Ishikawa (cell line): ENCODE data around the gene FBP1.

ENCODE experiments used
- CEBPB ChIP-seq: IDR thresholded peaks from 2 replicates; pipeline ENCODE4 v1.6.1; 2012
- CREB1 ChIP-seq: IDR thresholded peaks from 2 replicates; pipeline ENCODE4 v1.6.1; 2012; ENCODE audit warnings: low read depth
- EGR1 ChIP-seq: IDR thresholded peaks from 2 replicates; pipeline ENCODE4 v1.6.1; 2012
- EP300 ChIP-seq: IDR thresholded peaks from 2 replicates; pipeline ENCODE4 v1.6.1; 2012; ENCODE audit warnings: borderline replicate concordance
- FOXM1 ChIP-seq: IDR thresholded peaks from 2 replicates; pipeline ENCODE4 v1.6.1; 2012; ENCODE audit warnings: low read depth, borderline replicate concordance
- MAX ChIP-seq: IDR thresholded peaks from 2 replicates; pipeline ENCODE4 v1.6.1; 2012
- NFIC ChIP-seq: IDR thresholded peaks from 2 replicates; pipeline ENCODE4 v1.6.1; 2012
- RAD21 ChIP-seq: IDR thresholded peaks from 2 replicates; pipeline ENCODE4 v1.6.1; 2012; ENCODE audit warnings: low read depth
- REST ChIP-seq: IDR thresholded peaks from 2 replicates; pipeline ENCODE4 v1.6.1; 2012; ENCODE audit warnings: low read depth, mild to moderate bottlenecking
- TAF1 ChIP-seq: IDR thresholded peaks from 2 replicates; pipeline ENCODE4 v1.6.1; 2012; ENCODE audit warnings: low read depth, mild to moderate bottlenecking
- TCF12 ChIP-seq: IDR thresholded peaks from 2 replicates; pipeline ENCODE4 v1.6.1; 2012; ENCODE audit warnings: low read depth
- TEAD4 ChIP-seq: IDR thresholded peaks from 2 replicates; pipeline ENCODE4 v1.6.1; 2012
- YY1 ChIP-seq: IDR thresholded peaks from 2 replicates; pipeline ENCODE4 v1.6.1; 2012; ENCODE audit warnings: low read depth
- ZBTB7A ChIP-seq: IDR thresholded peaks from 2 replicates; pipeline ENCODE4 v1.6.1; 2012; ENCODE audit warnings: low read depth
- TF ChIP-seq, protein P1 (sequence below): IDR thresholded peaks from 2 replicates; pipeline ENCODE4 v1.6.1; 2012

The FBP1 gene

GRCh38 chr9:94663640-94664039, 24.3 kb upstream of the FBP1 start:
- TF ChIP-seq RAD21 (no peak), NFIC (no peak), EP300 (no peak), MAX (no peak), REST (no peak), CREB1 (no peak), TEAD4 (no peak), ZBTB7A (no peak), CEBPB (no peak), EGR1 (no peak), TCF12 (no peak), YY1 (no peak), TAF1 (no peak)
- TF ChIP-seq, protein P1, sequence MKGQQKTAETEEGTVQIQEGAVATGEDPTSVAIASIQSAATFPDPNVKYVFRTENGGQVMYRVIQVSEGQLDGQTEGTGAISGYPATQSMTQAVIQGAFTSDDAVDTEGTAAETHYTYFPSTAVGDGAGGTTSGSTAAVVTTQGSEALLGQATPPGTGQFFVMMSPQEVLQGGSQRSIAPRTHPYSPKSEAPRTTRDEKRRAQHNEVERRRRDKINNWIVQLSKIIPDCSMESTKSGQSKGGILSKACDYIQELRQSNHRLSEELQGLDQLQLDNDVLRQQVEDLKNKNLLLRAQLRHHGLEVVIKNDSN: no peak

DNA sequence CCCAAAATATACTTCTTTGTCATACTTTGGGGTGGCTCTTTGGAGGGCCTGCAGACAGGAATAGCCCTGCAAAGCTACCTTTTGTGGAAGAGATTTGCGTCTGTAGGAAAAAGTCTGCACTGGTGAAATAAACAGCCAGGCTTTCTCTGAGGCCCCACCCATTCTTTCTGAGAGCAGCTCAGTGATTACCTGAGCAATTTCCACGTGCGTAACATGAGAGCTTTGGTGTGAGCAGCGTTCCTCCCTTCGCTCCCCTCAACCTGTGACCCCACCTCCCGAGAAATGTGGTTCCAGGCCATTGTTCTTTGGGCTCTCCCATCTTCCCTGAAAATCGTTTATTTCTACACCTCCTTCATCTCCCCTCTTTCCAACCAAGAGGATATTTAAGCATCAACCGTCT, 23.8 kb upstream of the FBP1 start:
- TF ChIP-seq TCF12: no peak
- 0 out of 2 replicates have a peak, but pooled peaks have one; percentile 20 for TF ChIP-seq MAX

- no peak for TF ChIP-seq CEBPB
- no peak for TF ChIP-seq MAX
- no peak for TF ChIP-seq TEAD4
- TF ChIP-seq REST: no peak
- TF ChIP-seq NFIC: no peak
- no peak for TF ChIP-seq RAD21
- TF ChIP-seq, protein P1: no peak
- no peak for TF ChIP-seq EP300
- TF ChIP-seq CREB1: no peak
Measured at GRCh38 chr9:94657021-94657725, 17.9 kb upstream of the FBP1 start.

DNA sequence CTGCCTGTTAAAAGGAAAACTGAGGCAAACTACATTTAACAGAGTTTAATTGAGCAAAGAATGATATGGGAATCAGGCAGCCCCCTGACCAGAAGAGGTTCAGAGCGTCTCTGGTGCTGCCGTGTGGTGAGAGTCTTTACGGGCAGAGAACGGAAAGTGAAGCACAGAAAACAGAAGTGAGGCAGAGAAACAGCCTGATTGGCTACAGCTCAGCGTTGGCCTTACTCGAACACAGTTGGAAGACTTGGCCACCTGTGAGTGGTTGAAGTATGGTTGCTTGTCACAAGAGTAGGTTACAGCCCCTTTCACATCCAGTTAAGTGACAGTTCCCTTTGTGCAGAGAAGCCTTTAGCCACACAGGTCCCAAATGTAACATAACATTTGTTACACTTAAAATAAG, 16.9 kb upstream of the FBP1 start:
- TF ChIP-seq NFIC: no peak
- no peak for TF ChIP-seq CREB1
- TF ChIP-seq EGR1: no peak
- no peak for TF ChIP-seq TAF1
- no peak for TF ChIP-seq RAD21
- no peak for TF ChIP-seq TCF12
- TF ChIP-seq YY1: no peak
- no peak for TF ChIP-seq EP300

- no peak for TF ChIP-seq MAX
- TF ChIP-seq RAD21: no peak
- no peak for TF ChIP-seq FOXM1
- no peak for TF ChIP-seq ZBTB7A
- no peak for TF ChIP-seq TCF12
- TF ChIP-seq REST: no peak
Measured at GRCh38 chr9:94655739-94656138, 16.4 kb upstream of the FBP1 start.
